ENCODE data around the gene HEMK1.

- no peak for TF ChIP-seq CTCF (IDR thresholded peaks at IDR 0.05)
- no peak for TF ChIP-seq POLR2AphosphoS5 (IDR thresholded peaks at IDR 0.05)
- TF ChIP-seq POLR2A (IDR thresholded peaks at IDR 0.05) = no peak
- TF ChIP-seq EP300 (IDR thresholded peaks at IDR 0.05) = no peak
These were observed 39.0 kb upstream of the HEMK1 start for GRCh38 chr3:50530001-50530970.

All from suprapubic skin (tissue), 4 donors.